Peyer's patch (tissue), 4 donors: ENCODE measurements around the gene RHAG.
A peak's percentile ranks its signal among the peaks of the same experiment; 100 is the strongest.

Source experiments
- POLR2A ChIP-seq, 2 donors: fragments of 450-650 bp; IDR thresholded peaks; one replicate each; pipeline ENCODE4 v1.5.1; 2017; ENCODE audit warnings: antibody characterized with exemption in 2 of 2, mild to moderate bottlenecking in 2 of 2, moderate library complexity in 2 of 2
- TF ChIP-seq, protein P1 (sequence below), 6 experiments: fragments of 450-650 bp in 4 of 6; fragments of 200-600 bp in 2 of 6; sonication (generic) in 1 of 6; IDR thresholded peaks; one replicate each; pipeline ENCODE4 v1.5.1; 2017 to 2019; ENCODE audit warnings: antibody characterized with exemption in 6 of 6, mild to moderate bottlenecking in 3 of 6, moderate library complexity in 1 of 6

DNA sequence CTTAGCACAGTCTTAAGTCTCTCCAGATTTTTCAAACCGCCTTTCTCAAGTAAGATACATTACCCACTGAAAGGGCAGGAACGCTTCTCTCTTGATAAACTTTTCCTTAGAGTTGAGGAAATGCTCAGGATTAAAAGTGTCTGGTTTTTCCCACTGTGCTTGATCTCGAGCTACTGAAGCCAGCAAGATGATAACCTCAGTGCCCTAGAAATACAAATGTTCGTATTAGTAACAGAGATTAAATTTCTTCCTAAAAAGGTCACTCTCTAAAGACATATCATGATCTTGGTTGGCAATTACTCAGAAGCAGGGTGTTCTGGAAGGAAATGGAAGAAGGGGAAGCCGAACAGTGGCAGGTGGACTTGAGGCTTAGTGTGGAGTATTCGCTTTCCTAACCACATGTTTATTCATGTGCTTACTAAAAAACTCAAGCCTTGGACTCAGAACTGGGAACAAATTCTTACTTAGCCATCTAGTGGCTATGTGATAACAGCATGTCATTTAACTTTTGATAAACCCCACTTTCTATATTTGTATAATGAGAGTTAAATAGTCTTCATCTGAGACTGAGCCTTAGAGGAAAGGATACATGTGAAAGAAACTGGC is 66.1 kb downstream of the RHAG start:
- no peak for TF ChIP-seq POLR2A (IDR thresholded peaks at IDR 0.05)
- TF ChIP-seq, protein P1, sequence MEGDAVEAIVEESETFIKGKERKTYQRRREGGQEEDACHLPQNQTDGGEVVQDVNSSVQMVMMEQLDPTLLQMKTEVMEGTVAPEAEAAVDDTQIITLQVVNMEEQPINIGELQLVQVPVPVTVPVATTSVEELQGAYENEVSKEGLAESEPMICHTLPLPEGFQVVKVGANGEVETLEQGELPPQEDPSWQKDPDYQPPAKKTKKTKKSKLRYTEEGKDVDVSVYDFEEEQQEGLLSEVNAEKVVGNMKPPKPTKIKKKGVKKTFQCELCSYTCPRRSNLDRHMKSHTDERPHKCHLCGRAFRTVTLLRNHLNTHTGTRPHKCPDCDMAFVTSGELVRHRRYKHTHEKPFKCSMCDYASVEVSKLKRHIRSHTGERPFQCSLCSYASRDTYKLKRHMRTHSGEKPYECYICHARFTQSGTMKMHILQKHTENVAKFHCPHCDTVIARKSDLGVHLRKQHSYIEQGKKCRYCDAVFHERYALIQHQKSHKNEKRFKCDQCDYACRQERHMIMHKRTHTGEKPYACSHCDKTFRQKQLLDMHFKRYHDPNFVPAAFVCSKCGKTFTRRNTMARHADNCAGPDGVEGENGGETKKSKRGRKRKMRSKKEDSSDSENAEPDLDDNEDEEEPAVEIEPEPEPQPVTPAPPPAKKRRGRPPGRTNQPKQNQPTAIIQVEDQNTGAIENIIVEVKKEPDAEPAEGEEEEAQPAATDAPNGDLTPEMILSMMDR (IDR thresholded peaks at IDR 0.05): peak in 3 of 6 experiments; percentile 20 to 39 (median 27)
